VCaP (cell line): ENCODE data around the gene ZNF385A.

Source experiments
- H3K27ac ChIP-seq: fragments of 450-650 bp; 2 replicates; pipeline ENCODE4 v1.5.1; 2017
- TF ChIP-seq, protein P1 (sequence below): fragments of 450-650 bp; conservative IDR thresholded peaks from 2 replicates; pipeline ENCODE4 v1.5.1; 2017; ENCODE audit warnings: mild to moderate bottlenecking, moderate library complexity

The ZNF385A gene

DNA sequence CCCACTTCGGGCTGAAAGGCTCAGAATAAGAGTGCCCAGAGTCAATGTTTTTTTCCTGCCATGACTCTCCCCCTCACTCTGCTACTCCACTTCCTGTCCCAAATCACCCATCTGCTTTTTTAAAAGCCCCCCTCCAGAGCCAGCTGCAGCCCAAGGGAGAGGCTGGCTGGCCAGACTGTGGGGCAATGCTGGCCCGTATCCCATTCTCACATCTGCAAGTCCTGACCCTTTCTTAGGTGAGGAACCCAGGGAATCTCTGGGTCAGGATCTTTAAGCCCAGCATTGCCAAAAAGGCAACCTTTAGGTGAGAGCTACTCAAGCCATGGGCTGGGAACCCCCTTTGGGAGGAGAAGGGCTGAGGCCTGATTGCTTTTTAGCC is 36.2 kb upstream of the ZNF385A start:
- H3K27ac ChIP-seq: no peak overlapping the region
- TF ChIP-seq, protein P1, sequence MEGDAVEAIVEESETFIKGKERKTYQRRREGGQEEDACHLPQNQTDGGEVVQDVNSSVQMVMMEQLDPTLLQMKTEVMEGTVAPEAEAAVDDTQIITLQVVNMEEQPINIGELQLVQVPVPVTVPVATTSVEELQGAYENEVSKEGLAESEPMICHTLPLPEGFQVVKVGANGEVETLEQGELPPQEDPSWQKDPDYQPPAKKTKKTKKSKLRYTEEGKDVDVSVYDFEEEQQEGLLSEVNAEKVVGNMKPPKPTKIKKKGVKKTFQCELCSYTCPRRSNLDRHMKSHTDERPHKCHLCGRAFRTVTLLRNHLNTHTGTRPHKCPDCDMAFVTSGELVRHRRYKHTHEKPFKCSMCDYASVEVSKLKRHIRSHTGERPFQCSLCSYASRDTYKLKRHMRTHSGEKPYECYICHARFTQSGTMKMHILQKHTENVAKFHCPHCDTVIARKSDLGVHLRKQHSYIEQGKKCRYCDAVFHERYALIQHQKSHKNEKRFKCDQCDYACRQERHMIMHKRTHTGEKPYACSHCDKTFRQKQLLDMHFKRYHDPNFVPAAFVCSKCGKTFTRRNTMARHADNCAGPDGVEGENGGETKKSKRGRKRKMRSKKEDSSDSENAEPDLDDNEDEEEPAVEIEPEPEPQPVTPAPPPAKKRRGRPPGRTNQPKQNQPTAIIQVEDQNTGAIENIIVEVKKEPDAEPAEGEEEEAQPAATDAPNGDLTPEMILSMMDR: no peak

DNA sequence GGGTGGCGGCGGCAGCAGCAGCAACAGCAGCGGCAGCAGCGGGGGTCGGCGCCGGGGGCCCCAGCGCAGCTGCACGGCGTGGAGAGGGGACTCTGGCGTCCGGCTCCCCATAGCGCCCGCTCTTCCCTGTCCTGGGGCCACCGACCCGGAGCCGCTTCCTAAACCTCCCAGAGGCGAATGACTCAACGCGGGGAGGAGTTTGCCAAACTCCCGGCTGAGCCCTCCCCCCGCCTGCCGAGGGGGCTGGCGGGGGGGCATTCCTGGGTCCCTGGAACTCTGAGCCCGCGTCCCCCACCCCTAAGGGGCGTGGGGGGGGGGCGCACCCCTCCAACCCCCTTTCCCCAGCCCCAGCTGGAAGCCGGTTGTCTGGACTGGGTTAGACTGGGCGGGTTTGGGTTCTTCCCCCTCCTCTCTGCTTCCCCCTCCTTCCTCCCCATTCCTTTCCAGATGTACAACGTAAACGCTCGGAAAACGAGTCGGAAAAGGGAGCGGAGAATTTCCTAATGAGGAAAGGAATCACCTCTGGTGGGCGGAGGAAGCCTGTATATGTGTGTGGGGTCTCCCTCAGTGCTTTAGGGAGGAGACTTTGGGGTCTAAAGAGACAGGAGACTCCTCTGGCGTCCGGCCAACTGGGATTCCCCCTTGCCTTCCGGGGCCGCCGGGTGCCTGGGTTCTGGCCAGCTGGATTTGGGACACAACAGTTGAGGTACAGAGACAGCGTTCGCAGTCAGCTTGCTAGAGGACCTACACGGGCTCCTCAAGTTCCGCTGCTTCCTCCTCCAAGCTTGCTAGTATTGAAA is 34.8 kb upstream of the ZNF385A start, which contains the start of gene ITGA5:
Gene ITGA5, minus strand, starts transcription at position 179 of the 800 bp plus-strand sequence. Its CDS starts 68 bp downstream, at position 111.
- peak within 1 kb of the TSS; percentile 61; the same call in 1 of the 2 replicates for H3K27ac ChIP-seq
- TF ChIP-seq, protein P1: no peak

DNA sequence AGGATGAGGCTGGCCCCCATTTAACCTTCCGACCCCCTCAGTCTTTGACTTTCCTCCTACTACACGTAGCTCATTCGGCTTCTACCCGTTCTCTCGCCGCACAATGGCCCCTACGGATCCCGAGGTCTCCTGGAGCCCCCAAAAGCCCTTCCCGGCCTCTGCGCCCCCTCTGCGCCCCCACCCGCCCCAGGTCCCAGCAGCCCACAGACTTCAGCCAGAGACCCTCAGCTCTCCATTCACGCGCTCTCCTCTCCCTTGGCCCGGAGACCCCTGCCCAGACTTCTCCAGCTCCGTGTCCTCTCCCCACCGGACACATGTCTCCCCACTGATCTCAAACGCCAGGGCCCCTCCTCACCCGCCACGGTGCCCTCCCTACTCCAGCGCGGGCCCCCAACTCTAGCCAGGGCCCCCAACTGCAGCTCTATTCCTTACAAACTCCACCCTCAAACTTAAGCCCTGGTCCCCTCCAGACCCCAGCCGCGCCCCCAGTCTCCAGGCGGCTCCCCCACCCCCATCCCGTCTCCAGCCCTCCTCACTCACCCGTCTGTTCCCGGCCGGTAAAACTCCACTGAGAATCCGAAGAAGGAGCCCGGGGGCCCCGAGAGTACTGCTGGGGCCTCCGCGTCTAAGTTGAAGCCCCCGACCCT is 34.0 kb upstream of the ZNF385A start:
- peak overlapping the region; percentile 61; the same call in 1 of the 2 replicates for H3K27ac ChIP-seq
- TF ChIP-seq, protein P1: no peak

DNA sequence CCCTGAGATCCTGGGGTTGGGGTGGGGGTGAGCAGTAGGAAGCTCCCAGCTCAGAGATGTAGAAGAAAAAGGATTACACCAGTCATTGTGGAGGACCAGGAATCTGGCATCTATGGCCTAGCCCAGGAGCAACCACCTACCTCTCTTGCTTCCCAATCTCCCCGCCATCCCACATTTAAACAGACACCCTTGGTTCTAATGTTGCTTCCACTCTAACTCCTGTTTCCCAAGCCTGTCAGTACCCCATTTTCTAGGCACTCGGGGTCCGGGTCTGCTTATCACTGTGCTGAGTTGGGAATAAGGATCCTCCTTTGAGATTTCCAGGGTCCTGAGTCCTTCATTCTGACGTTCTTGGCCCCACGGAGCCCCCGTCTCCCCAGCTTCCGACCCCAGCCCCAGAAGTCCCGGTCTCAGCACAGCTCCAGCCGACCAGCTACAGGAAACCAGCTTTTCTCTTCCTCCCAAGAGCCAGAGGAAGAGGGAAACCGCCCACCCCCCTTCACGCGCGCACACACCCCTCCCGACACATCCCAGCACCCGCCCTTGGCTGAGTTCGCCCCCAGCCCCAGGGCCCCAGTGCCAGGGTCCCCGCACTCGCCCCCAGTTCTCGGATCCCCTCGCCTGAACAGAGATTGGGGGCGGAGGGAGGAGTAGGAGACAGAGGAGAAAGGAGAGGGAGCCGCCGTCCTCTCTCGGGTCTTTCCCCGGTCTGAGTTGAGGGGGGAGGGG is 33.3 kb upstream of the ZNF385A start:
- TF ChIP-seq, protein P1: no peak
- no peak overlapping the region for H3K27ac ChIP-seq

DNA sequence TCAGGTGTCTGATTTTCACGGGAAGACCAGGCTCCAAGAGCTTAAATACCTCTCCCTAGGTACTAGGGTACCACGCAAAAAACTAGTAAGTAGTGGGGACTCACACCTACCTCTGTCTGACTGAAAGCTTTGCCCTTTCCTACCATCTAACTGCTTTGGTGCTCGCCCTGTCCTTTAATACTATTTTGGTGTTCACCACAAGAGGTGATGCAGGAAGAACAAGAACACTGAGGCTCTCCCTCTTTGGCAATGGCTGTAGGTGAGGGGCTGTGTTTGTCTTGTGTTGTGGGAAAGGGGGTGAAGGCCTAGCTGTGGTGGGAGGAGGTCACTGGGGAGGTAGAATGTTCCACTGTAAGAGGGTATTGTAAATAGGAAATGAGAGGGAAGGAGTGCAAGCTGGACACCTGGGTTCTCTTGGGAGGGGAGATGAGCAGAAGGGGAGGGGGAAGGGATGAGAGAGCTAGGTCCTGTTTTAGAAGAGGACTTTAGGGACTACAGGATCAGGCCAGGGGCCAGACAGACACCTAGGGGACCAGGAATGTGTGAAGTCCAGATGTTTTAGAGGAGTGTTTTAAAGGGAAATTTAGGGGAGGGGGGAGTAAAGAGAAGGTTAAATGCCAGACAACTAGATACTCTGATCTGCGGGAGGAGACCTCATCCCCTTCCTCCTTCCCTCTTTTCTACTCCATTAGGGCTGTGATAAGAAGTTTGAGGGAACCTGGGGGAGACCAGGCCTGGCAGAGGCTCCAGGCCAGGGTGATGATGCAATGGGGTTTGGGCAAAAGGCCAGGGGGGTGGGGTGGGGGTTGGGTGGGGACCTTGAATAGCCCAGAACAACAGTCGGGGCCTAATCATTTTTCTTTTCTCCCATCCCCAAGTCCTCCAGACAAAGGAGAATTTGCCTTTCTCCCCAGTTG is 32.4 kb upstream of the ZNF385A start:
- no peak overlapping the region for H3K27ac ChIP-seq
- TF ChIP-seq, protein P1: no peak

DNA sequence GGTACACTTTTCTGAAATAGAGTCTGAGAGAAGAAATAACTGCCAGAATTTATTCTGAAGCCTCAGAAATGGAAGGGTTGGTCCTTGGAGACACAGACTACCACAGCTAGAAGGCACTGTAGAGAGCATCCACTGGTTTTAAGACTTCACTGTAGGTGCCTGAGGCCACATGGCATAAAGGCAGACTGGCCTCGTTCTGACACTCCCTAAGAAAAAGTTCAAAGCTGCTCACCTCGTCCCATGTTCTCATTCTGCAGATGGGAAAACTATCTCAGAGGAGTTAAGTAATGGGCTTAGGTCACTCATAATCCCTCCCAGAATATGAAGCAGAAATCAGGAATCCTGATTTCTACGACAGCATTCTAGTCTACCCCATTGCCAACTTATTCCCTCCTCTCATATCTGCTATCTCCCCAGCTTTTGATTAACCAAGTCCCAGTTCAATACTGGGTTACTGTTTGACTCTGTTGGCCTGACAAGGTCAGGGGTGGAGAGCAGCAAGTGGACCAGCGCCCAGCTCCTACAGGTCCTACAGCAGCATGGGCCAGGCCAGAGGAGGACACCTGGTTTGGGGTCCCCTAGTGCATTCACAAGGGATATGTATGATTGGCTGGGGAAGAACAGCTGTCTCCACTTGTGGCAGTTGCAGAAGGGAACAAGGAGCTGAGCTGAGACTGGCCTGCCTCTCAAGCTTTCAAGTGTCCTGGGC is 30.8 kb upstream of the ZNF385A start:
- H3K27ac ChIP-seq: no peak overlapping the region

More for the DNA sequence above, 30.8 kb upstream of the ZNF385A start:
- TF ChIP-seq, protein P1: no peak
